SU-DHL-6 (cell line): ENCODE results near the gene CMTM6.

ENCODE experiments used
- H2AFZ ChIP-seq: fragments of 200-600 bp; sonication (generic); 2 replicates; pipeline ENCODE4 v1.6.1; 2014; ENCODE audit warnings: low read depth, mild to moderate bottlenecking, moderate library complexity, mixed read lengths, antibody characterized with exemption, low read length; ENCODE audit not compliant: severe bottlenecking
- H3F3A ChIP-seq: fragments of 200-600 bp; shearing (Covaris generic); 2 replicates; pipeline ENCODE4 v1.6.0; 2016; ENCODE audit warnings: antibody characterized with exemption, mild to moderate bottlenecking; ENCODE audit not compliant: insufficient read depth
- H3K27ac ChIP-seq: fragments of 200-600 bp; sonication (generic); 2 replicates; pipeline ENCODE4 v1.5.1; 2016; ENCODE audit warnings: low read depth, mild to moderate bottlenecking, low read length, moderate library complexity, mixed read lengths
- H3K27me3 ChIP-seq: fragments of 200-600 bp; sonication (generic), shearing (Covaris generic); 2 replicates; pipeline ENCODE4 v1.6.0; 2014; ENCODE audit warnings: mild to moderate bottlenecking, low read length
- H3K36me3 ChIP-seq: fragments of 200-600 bp; sonication (generic); 2 replicates; pipeline ENCODE4 v1.6.1; 2014; ENCODE audit warnings: mild to moderate bottlenecking, low read length, mixed read lengths
- H3K4me2 ChIP-seq: fragments of 300-600, 200-600 bp; shearing (Covaris generic), sonication (generic); 2 replicates; pipeline ENCODE4 v1.6.0; 2014; ENCODE audit warnings: low read length, low read depth, mild to moderate bottlenecking; ENCODE audit not compliant: poor library complexity, severe bottlenecking
- H3K4me3 ChIP-seq: fragments of 200-600 bp; sonication (generic); 2 replicates; pipeline ENCODE4 v1.5.1; 2014; ENCODE audit warnings: antibody characterized with exemption, low read length, mild to moderate bottlenecking, mixed read lengths; ENCODE audit not compliant: insufficient read depth, poor library complexity, severe bottlenecking
- H3K79me2 ChIP-seq: fragments of 200-600 bp; sonication (generic); 2 replicates; pipeline ENCODE4 v1.6.1; 2014; ENCODE audit warnings: mild to moderate bottlenecking, low read length, moderate library complexity; ENCODE audit not compliant: insufficient read depth
- H3K9ac ChIP-seq: fragments of 200-600 bp; sonication (generic); 2 replicates; pipeline ENCODE4 v1.7.0; 2014; ENCODE audit warnings: mild to moderate bottlenecking, low read length
- H3K9me2 ChIP-seq: fragments of 200-600 bp; sonication (generic); replicated peaks from 2 replicates; pipeline ENCODE4 v1.6.1; 2014; ENCODE audit warnings: low read length; ENCODE audit not compliant: insufficient read depth
- H3K9me3 ChIP-seq: fragments of 200-600 bp; sonication (generic); 2 replicates; pipeline ENCODE4 v1.6.1; 2014; ENCODE audit warnings: low read length, mixed read lengths; ENCODE audit not compliant: insufficient read depth
- H4K20me1 ChIP-seq: fragments of 200-600 bp; sonication (generic); 2 replicates; pipeline ENCODE4 v1.6.1; 2014; ENCODE audit warnings: low read depth, mild to moderate bottlenecking, antibody characterized with exemption, low read length, moderate library complexity, mixed read lengths
- CTCF ChIP-seq: fragments of 200-600 bp; sonication (generic); IDR thresholded peaks from one replicate; pipeline ENCODE4 v1.5.1; 2017; ENCODE audit warnings: antibody characterized with exemption, mild to moderate bottlenecking, low read length, moderate library complexity; ENCODE audit not compliant: insufficient read depth, poor library complexity, severe bottlenecking
- EZH2phosphoT487 ChIP-seq: fragments of 200-600 bp; sonication (generic), shearing (Covaris generic); conservative IDR thresholded peaks from 2 replicates; pipeline ENCODE4 v1.6.1; 2018; ENCODE audit warnings: mild to moderate bottlenecking, antibody characterized with exemption, low read length, moderate library complexity, mixed read lengths

CMTM6 gene

GRCh38 chr3:32488474-32489008 lies 14.1 kb downstream of the CMTM6 start:
- no peaks in the 10 kb centered on the region for H3K9me2 ChIP-seq
- no peak overlapping the region for H3K9ac ChIP-seq
- H3K4me3 ChIP-seq, result no peak overlapping the region
- no peaks in the 10 kb centered on the region for H3K27me3 ChIP-seq
- H4K20me1 ChIP-seq, result no peaks in the 10 kb centered on the region
- H3K27ac ChIP-seq, result no peak overlapping the region
- H3K36me3 ChIP-seq, result peaks cover 14% of the 10 kb centered on the region; the same call in 1 of the 2 replicates
- H2AFZ ChIP-seq, result no peak overlapping the region
- H3K79me2 ChIP-seq, result 0 out of 2 replicates have a peak, but pooled peaks cover 3% of the 10 kb centered on the region
- H3K9me3 ChIP-seq, result no peaks in the 10 kb centered on the region
- peaks cover 10% of the 10 kb centered on the region; the same call in 1 of the 2 replicates for H3F3A ChIP-seq
- TF ChIP-seq EZH2phosphoT487 (no peak), CTCF (no peak)
- no peak overlapping the region for H3K4me2 ChIP-seq

- H3K36me3 ChIP-seq, result peaks cover 17% of the 10 kb centered on the region; the same call in 1 of the 2 replicates
- no peak overlapping the region for H2AFZ ChIP-seq
- no peaks in the 10 kb centered on the region for H3K9me2 ChIP-seq
- no peaks in the 10 kb centered on the region for H3K9me3 ChIP-seq
- H4K20me1 ChIP-seq, result no peaks in the 10 kb centered on the region
- no peak overlapping the region for H3K9ac ChIP-seq
- H3K27ac ChIP-seq, result no peak overlapping the region
- peaks cover 15% of the 10 kb centered on the region; the same call in 1 of the 2 replicates for H3F3A ChIP-seq
- TF ChIP-seq EZH2phosphoT487, result no peak
- no peak for TF ChIP-seq CTCF
- H3K4me3 ChIP-seq, result no peak overlapping the region
- H3K27me3 ChIP-seq, result no peaks in the 10 kb centered on the region
- no peaks in the 10 kb centered on the region for H3K79me2 ChIP-seq
- H3K4me2 ChIP-seq, result no peak overlapping the region
Measured at GRCh38 chr3:32487781-32488473, 14.7 kb downstream of the CMTM6 start.

GRCh38 chr3:32484436-32484835 lies 18.2 kb downstream of the CMTM6 start:
- Histone ChIP-seq H3K4me2 (peak overlapping the region; percentile 58), H3F3A (peaks cover 15% of the 10 kb centered on the region; the same call in 1 of the 2 replicates), H2AFZ (peak overlapping the region; percentile 33), H3K9me2 (no peaks in the 10 kb centered on the region), H3K36me3 (peaks cover 17% of the 10 kb centered on the region; the same call in 1 of the 2 replicates), H3K9me3 (no peaks in the 10 kb centered on the region), H3K4me3 (peak overlapping the region; percentile 11), H3K9ac (peak overlapping the region; percentile 25; the same call in 1 of the 2 replicates), H3K27me3 (no peaks in the 10 kb centered on the region), H4K20me1 (no peaks in the 10 kb centered on the region), H3K27ac (peak overlapping the region; percentile 34; the same call in 1 of the 2 replicates), H3K79me2 (no peaks in the 10 kb centered on the region)
- TF ChIP-seq EZH2phosphoT487 (no peak), CTCF (no peak)
